HG02885 (cell line): Measurements from ENCODE around the gene CLIC6.
"Not testable (repeated sequence)": the region's sequence is repeated elsewhere in the genome, so short reads cannot be mapped to it uniquely, and the experiment has no call there.

ENCODE experiments used
- ATAC-seq: cut with Tn5 transposase; IDR thresholded peaks from one replicate; pipeline ENCODE4 v1.9.1; 2021; ENCODE audit warnings: mild to moderate bottlenecking; ENCODE audit not compliant: unreplicated experiment, poor library complexity

The CLIC6 gene

DNA sequence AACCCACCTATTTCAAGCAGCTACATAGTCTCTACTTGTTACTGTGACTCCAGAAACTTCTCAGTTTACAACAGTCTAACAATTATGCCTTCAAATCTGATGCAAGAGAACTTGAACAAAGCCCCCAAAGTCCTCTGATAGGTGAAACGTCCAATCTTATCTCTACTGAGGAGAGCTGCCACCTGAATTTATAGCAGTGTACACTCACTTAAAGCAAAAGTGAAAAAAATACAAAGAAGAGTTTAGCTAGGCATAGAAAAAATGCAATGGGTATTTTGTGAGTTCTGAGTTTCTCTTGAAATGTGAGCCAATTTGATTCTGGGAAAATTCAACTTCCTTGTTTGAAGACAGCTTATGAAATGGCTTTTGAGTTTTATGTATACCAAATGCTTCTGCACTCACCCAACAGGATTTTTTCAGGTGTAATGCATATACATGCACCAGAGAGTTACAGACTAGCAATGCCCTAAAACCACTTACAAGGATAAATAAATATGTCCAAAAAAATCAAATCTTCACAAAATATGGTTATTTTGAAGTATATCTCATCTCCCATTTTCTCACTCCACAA, 17.8 kb upstream of the CLIC6 start:
- ATAC-seq, result no peak

DNA sequence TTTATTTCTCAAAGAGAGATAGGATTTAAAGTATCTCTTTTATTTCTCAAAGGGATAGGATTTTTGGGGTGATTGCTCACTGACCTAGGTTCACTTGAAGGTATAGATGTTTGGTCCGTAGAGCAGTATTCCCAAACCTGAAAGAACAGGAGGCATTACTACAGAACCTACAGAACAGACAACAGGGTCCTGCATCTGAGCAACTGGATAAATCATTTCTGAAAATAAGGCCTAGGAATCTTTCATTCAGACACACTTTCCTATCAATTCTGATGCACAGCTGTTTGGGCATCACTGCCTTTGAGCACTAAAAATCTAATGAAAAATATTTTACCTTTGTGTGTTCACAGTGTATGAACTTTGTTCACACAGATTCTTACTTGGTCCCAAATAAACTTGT, 17.2 kb upstream of the CLIC6 start:
- no peak for ATAC-seq

DNA sequence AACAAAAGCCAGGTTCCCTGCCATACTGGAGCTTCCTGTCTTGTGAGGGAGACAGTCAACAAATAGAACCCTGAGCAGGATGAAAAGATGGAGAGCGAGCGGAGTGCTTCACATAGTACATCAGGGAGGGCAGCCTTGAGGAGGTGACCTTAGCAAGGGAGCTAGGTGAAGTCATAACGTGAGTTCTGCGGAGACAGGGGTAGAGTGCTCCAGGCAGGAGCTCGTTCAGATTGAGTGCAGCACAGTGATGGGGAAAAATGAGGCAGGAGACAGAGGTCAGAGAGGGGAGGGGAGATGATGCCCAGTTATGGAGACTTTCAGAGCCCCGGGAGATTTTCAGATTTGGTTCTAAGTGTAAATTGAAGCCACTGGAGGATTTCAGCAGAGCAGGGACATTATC, 15.3 kb upstream of the CLIC6 start:
- ATAC-seq, result no peak

DNA sequence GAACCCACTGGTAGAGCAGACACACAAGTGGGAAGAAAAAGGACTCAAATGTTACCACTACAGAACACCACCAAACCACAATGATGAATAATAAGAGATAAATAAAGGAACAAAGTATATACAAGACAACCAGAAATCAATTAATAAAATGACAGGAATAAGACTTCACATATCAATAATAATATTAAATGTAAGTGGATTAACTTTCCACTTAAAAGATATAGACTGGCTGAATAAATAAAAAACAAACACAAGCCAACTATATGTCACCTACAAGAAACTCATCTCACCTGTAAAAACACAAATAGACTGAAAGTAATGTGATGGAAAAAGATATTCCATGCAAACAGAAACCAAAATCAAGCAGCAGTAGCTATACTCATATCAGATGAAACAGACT, 6.9 kb upstream of the CLIC6 start:
- ATAC-seq, result no peak

DNA sequence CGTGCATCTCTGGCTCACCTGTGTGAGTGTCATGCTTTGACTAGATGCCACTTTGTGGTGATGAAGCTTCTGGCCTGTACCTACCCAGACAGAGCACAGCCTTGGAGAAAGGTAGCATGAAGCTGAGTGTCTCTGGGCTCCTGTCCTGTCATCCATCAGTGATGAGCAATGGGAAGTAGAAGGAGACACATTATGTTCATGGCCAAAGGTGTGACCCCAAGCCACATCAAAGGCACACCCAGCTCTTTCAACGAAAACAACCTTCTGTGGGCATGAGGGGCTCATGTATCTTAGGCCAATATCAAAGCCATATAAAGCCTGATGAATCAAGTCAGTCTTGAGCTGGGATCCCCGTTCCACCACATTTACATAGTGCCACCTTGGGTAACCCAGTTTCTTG, 1.0 kb upstream of the CLIC6 start:
- ATAC-seq, result no peak

DNA sequence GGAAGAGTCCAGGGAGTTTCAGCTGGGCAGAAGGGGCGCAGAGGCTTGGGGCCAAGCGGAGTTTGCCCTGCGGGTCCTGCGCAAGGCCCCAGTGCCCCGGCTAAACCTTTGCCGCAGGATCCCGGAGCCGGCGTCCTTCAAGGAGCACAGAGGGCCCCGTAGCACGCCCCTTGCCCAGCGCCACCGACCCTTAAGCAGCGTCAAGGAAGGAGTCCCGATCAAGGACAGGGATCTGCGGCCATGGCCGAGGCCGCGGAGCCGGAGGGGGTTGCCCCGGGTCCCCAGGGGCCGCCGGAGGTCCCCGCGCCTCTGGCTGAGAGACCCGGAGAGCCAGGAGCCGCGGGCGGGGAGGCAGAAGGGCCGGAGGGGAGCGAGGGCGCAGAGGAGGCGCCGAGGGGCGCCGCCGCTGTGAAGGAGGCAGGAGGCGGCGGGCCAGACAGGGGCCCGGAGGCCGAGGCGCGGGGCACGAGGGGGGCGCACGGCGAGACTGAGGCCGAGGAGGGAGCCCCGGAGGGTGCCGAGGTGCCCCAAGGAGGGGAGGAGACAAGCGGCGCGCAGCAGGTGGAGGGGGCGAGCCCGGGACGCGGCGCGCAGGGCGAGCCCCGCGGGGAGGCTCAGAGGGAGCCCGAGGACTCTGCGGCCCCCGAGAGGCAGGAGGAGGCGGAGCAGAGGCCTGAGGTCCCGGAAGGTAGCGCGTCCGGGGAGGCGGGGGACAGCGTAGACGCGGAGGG, 520 bp downstream of the CLIC6 start:
- peak; percentile 72 for ATAC-seq

DNA sequence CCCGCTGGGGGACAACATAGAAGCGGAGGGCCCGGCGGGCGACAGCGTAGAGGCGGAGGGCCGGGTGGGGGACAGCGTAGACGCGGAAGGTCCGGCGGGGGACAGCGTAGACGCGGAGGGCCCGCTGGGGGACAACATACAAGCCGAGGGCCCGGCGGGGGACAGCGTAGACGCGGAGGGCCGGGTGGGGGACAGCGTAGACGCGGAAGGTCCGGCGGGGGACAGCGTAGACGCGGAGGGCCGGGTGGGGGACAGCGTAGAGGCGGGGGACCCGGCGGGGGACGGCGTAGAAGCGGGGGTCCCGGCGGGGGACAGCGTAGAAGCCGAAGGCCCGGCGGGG, 1.1 kb downstream of the CLIC6 start:
- ATAC-seq, result not testable (repeated sequence)

DNA sequence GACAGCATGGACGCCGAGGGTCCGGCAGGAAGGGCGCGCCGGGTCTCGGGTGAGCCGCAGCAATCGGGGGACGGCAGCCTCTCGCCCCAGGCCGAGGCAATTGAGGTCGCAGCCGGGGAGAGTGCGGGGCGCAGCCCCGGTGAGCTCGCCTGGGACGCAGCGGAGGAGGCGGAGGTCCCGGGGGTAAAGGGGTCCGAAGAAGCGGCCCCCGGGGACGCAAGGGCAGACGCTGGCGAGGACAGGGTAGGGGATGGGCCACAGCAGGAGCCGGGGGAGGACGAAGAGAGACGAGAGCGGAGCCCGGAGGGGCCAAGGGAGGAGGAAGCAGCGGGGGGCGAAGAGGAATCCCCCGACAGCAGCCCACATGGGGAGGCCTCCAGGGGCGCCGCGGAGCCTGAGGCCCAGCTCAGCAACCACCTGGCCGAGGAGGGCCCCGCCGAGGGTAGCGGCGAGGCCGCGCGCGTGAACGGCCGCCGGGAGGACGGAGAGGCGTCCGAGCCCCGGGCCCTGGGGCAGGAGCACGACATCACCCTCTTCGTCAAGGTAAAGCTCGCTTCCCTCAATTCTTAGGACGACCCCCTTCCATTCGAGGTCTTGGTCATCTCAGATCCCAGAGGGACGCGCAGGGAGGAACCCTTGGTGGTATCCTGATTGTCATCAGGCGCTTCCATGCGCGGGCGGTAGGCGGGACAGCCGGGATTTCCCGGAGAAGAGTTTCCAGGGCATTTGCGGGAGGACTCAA, 1.6 kb downstream of the CLIC6 start:
- no peak for ATAC-seq

DNA sequence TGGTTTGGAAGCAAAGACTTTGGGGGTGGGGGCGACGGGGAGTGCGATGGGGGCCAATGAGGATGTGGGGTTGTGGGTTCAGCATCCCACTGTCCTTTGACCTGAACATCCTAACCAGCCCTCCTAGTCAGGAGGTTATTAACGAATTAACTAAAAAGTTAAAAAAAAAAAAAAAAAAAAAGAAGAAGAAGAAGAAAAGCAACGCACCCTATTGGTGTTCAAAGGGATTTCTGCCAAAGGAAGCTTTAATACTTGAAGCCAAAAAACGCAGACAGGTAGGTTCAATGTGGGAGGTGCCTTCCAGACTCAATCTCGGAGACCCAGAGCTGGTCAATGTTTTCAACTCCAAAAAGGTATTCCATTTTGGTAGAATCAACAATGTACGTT, 2.2 kb downstream of the CLIC6 start:
- no peak for ATAC-seq

DNA sequence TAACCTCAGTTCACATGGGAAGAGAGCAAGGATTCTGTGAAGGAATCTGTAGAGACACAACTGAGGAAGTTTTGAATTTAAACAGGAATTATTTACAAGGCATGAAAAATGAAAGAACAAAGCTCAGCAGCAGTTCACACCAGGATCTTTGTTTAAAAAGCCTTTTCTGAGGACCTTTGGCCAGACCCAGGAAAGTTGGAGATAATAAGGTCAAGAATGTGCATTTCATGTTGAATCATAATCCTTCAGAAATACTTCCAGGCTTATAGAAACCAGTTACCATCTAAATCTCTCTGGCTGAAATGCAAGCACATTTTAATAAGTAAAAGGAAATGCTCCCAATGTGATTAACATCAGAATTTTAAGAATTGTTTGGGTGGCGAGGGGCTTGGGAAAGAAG, 2.7 kb downstream of the CLIC6 start:
- ATAC-seq, result no peak

DNA sequence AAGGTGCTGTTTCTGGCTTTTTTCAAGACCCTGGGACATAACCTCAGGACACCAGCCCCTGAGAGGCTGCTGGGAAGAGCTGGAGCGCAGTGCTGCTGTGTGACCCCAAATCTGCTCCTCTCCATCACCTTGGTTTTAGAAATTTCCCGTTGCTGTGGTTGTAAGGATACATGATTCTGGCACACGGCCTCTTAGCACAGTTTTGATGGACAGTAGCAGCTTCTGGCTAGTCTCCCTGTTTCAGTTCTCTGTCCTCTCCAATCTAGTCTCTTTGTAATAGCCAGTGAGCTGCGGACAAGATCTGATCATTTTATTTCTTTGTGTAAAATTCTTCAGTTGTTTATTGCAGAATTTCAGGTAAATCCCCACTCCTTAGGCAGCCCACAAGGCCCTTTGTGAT, 3.1 kb downstream of the CLIC6 start:
- ATAC-seq, result no peak

DNA sequence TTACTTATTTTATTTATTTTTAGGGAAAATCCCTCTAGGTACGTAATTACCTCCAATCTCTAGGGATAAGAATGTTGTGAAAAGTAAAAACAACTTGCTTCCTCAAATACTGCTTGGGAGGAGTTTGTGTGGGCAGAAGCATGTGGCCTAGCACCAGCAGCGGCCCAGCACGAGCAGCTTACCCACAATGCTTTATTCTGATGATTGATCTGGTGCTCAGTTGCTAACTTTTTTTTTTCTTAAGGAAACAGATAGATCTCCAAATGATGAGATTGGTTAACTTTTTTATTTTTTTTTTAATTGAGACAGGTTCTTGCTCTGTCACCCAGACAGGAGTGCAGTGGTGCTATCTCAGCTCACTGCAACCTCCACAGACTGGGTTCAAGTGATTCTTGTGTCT, 4.2 kb downstream of the CLIC6 start:
- no peak for ATAC-seq

DNA sequence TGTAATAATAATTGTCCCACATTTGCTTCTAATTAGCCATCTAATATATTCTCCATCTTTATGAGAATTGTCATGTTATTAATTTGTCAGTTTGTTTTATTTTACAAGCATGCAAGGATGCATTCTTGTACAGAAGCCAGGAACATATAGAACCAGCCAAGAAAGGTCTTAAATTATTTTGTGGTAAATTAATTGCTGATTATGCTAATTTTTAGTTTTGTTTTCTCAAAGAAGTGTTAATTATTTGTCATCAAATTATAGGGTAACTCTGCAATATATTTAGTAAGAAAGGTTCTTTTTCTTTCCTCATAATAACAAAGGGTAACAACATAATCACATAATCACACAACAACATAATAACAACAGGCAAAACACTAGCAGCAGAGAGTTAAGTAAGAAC, 5.7 kb downstream of the CLIC6 start:
- ATAC-seq, result no peak

DNA sequence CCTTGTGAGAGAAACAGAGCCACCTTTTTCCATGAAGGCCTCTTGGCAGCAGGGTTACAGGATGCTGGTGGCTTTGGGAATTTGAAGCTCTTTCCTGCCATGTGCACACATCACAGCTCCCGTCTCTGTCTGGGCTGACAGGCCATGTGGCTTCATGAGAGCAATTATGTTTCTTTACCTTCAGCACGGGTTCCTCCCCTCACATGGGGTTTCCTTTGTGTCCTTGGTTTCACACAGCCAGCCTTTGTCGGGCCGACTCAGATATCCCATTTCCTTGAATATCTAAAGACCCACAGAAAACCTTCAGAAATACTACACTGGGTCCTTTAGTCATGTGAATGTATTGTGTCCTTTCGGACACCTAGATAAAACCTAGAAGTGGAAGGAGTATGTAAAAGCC, 7.1 kb downstream of the CLIC6 start:
- ATAC-seq, result no peak

DNA sequence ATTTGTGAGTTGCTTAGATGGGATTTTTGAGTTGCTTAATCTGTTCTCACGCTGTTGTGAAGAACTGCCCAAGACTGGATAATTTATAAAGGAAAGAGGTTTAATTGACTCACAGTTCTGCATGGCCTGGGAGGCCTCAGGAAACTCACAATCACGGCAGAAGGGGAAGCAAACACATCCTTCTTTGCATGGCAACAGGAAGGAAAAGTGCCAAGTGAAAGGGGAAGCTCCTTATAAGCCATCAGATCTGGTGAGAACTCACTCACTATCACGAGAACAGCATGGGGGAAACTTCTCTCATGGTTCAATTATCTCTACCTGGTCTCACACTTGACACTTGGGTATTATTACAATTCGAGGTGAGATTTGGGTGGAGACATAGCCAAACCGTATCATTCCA, 10.3 kb downstream of the CLIC6 start:
- ATAC-seq, result no peak

DNA sequence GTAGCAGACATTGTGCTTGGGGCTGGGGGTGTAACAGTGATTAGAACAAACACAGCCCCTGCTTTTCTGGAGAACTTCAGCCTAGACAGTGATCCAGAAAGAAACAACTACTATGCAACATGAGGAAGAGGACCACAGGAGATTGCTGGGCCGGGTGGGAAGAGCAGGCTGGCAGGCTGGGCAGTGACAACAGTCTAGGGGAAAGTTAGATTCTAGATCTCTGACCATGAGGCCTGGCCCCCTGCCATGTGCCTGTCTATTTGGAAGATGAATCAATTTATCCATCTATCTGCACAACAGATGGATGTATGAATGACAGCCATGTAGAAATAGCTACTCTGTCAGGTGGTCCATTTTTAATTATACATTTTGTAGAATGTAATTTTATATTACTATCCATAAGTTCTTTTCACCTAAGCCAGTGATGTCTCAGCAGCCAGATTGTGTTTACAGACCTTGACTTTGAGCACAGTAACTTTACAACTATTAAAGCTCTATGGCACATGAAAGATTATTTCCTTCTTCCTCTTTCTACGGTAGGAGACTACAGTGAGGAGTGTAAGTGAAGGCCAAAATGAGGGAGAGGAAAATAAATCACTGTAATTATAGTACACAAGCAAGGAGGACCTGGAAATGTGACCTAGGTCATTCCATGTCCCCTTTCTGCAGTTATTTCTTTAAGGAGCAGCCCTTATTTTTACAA, 15.5 kb downstream of the CLIC6 start:
- ATAC-seq, result no peak

DNA sequence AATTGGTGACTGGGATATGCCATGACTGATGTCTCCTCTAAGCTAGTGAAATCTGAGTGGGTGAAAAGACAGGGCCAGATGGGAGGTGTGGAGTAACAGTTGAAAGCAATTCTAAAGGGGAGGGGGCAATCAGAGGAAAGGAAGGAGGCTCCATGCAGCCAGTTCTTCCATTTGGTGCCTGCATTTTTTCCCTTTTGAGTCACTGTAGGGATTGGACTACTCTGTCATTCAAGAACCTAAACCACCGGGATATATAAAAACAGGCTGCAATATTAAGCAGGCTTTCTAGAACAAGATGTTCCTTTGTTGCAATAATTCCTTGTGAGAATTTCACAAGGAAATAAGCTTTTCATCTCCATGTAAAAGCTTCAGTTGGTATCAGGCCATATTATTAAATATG, 18.3 kb downstream of the CLIC6 start:
- no peak for ATAC-seq

DNA sequence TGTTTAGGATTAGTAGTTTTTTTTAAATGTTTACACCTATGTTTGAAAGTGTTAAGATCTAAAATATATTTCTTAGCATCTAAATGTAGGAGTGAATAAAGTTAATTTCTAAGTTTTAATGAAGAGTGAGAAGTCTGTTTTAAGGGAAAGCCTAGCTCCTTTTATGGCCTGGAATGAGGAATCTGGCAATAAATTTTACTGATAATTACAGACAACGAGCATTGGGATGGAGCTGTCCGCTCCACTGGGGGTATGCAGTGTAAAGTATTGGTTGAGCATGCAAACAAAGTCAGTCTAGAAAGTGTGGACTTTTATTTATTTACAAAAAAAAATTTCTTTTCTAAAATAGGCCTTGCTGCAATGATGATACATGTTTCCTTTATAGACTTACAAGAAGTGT, 19.0 kb downstream of the CLIC6 start:
- no peak for ATAC-seq

DNA sequence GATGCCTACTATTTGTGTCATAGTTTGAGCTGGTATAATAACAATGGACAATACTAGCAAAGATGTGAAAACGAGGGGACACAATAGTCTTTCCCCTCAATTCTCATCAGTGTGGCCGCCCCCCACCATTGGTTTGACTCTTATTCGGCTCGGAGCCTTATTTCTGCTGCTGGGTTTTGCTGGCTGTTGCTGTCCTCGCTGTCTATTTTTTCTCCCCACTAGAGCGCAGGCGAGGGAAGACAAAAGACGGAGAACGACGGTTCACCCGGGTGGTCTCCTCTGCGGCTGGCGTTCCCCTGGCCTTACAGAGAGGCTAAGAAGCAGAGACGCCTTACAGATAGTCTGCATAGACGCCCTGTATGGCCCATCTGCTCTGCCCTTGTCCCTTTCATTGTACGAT, 19.4 kb downstream of the CLIC6 start:
- no peak for ATAC-seq

DNA sequence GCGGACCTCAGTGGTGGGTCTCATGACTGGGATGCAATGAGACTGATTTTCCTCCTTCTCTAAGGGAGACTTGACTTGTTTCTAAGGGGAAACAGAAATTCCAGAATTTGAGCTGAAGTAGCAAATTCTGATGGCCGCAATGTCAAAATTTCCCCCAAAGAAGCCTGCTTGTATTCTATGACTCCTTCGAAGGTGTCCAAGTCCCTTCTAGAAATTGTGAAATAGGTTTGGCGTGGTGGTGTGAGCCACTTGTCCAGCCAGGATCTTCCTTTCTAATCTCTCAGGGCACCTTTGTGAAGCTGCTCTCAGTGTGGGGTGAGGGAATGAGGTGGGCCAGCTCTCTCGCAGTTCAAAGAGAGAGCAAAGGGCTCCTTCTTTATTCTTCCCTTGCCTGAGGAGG, 19.9 kb downstream of the CLIC6 start:
- ATAC-seq, result no peak

DNA sequence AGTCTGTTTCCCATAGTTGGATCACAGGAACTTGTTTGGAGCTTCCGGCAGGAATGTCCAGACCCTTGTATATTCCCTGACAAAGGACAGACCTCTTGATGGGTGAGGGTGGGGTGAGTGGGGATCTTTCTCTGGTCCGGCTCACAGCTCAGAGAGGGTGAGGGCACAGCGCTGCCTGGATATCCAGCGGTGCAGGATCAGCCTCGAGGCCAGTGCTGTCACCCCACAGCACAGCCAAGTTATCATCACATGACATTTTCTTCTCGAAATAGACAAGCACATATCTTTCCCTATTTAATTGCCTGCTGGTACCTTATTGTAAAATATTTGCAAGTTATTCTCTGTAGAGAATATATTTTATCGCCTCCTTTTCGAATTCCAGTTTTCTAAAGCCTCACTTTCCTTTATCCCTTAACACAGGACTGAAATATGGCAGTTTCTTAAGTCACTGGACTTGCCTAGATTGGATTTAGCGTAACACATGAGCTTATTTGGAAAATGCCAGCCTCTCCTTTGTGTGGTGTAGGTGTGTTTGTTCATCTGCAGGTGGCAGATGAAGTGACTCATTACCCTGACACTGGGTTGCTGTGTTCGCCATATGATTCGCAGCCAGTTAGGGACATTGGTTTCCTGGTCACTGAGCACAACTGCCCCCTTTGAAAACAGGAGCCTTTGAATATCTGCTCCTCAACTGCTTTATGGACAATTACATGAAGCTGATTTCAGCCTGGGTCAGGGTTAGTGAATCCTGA, 21.4 kb downstream of the CLIC6 start:
- ATAC-seq, result no peak
